Effector memory CD4-positive, alpha-beta T cell (primary cell): ENCODE data around the gene SCAP.

Experiments used
- DNase-seq, 3 donors: peaks; one replicate each; pipeline ENCODE4 v3.0.0-alpha.2; 2020
- H3K27ac ChIP-seq: 2 replicates; pipeline ENCODE4 v1.7.0; 2013; ENCODE audit warnings: mild to moderate bottlenecking, low read length, moderate library complexity; ENCODE audit not compliant: insufficient read depth, poor library complexity, severe bottlenecking
- H3K27me3 ChIP-seq: replicated peaks from 2 replicates; pipeline ENCODE4 v1.7.0; 2013; ENCODE audit warnings: mild to moderate bottlenecking, low read length; ENCODE audit not compliant: insufficient read depth, control insufficient read depth, poor library complexity, severe bottlenecking
- H3K36me3 ChIP-seq: 2 replicates; pipeline ENCODE4 v1.7.0; 2013; ENCODE audit warnings: mild to moderate bottlenecking, low read length, moderate library complexity; ENCODE audit not compliant: control insufficient read depth, insufficient read depth
- H3K4me1 ChIP-seq: 2 replicates; pipeline ENCODE4 v1.7.0; 2013; ENCODE audit warnings: low read length, mild to moderate bottlenecking; ENCODE audit not compliant: control insufficient read depth, insufficient read depth, poor library complexity, severe bottlenecking
- H3K4me3 ChIP-seq: 2 replicates; pipeline ENCODE4 v1.7.0; 2013; ENCODE audit warnings: low read length, low read depth, mild to moderate bottlenecking; ENCODE audit not compliant: insufficient read depth, poor library complexity, severe bottlenecking
- H3K9me3 ChIP-seq: 2 replicates; pipeline ENCODE4 v1.7.0; 2013; ENCODE audit warnings: mild to moderate bottlenecking, low read length, moderate library complexity; ENCODE audit not compliant: control insufficient read depth

SCAP gene

DNA sequence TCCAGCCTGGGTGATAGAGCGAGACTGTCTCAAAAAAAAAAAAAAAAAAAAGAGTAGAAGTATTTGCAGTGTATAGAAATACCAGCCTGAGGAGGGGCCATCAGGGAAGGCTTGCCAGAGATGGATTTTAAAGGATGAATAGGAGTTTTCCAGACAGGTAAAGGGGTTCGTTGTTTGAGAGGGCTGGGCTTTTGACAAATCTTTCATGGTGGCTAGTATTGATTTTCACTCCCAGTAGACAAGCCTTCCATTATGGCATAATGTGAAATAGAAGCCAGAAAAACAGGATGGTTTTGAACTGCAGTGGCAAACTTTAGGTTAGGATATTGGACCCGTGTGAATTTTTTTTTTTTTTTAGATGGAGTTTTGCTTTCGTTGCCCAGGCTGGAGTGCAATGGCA lies 91.3 kb downstream of the SCAP start:
- Histone ChIP-seq H3K27me3 (no peaks in the 10 kb centered on the region), H3K36me3 (peaks cover 4% of the 10 kb centered on the region), H3K4me1 (peaks cover 17% of the 10 kb centered on the region), H3K27ac (no peak overlapping the region), H3K4me3 (no peak overlapping the region), H3K9me3 (no peaks in the 10 kb centered on the region)
- DNase-seq, result no peak

DNA sequence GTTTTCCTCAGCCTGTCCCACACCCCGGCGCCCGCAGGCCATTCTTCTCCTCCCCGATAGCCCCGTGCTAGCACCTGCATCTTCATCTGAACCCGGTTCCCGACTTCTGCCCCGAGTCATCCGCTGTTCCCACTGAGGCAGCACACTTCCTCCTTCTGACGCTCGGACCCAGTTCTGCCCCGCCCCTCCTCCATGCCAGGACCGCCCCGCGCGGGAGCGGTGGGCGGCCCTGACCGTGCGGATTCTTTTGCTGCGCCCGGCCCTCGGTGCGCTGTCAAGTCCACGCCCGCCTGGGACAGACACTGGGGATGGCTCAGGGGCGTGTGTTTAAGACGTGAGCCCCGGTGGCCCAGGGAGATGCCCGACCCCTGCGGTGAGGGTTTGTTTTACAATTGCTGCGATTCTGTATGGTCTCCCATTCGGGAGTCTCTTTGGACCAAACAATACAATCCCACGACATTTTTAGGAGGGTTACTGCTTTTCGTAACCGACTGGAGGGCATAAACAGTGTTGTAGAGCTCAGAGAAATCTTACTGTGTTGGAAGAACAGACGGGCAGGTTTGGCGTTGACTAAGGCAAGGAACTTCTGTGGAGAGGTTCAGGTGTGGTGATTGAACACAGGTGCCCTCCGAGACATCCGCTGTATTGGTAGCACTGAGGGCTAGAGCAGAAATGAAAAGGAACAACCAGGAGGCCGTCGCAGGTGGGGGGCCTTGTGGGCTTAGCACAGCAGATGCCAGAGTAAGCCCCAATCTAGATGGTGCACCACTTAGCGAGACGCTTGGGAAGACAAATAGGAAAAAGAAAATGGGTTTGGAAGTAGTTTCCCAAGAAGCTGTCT lies 94.2 kb downstream of the SCAP start:
- Histone ChIP-seq H3K36me3 (no peaks in the 10 kb centered on the region), H3K4me1 (peaks cover 18% of the 10 kb centered on the region), H3K27ac (peak overlapping the region; percentile 93), H3K27me3 (no peaks in the 10 kb centered on the region), H3K9me3 (no peaks in the 10 kb centered on the region), H3K4me3 (peak overlapping the region; percentile 94)
- peak; percentile 46 to 61 (median 55) for DNase-seq

DNA sequence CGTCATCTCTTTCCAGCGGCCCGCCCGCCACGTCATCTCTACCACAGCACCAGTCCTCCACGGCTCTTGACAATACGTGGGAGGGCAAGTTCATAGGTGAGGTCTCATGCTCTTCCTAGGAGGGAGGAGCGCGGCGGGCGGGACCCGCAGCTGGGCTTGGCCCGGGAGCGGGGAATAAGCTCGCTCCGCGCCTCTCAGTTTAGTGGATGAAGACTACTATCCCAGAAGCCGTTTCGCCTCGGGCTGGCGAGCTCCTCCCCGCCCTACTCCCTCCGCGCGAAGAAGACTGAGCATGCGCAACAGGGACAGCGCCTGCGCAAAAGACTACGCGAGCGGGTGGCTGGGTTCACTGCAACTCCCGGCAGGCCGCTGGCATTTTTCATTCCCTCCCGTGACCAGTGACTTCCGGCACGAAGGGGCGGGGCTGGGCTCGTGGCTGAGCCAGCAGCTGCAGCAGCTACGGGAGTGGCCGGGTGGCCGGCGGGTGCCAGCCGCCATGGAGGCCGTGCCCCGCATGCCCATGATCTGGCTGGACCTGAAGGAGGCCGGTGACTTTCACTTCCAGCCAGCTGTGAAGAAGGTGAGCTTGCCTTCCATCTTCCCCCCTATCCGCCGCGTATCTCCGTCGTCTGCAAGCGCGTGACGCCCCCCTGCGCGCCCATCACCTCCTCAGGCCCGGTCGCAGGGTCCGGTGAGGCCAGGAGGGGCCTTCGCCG lies 95.0 kb downstream of the SCAP start, which contains the start of gene PTPN23:
PTPN23 (plus strand) TSS at position 421 of the 716 bp plus-strand sequence; CDS start at position 497, 76 bp downstream.
- Histone ChIP-seq H3K27me3 (no peaks in the 10 kb centered on the region), H3K36me3 (no peaks in the 10 kb centered on the region), H3K4me3 (peak within 1 kb of the TSS; percentile 94), H3K27ac (peak within 1 kb of the TSS; percentile 93), H3K4me1 (peaks cover 18% of the 10 kb centered on the region), H3K9me3 (no peaks in the 10 kb centered on the region)
- peak; percentile 98 to 99 (median 98) for DNase-seq

DNA sequence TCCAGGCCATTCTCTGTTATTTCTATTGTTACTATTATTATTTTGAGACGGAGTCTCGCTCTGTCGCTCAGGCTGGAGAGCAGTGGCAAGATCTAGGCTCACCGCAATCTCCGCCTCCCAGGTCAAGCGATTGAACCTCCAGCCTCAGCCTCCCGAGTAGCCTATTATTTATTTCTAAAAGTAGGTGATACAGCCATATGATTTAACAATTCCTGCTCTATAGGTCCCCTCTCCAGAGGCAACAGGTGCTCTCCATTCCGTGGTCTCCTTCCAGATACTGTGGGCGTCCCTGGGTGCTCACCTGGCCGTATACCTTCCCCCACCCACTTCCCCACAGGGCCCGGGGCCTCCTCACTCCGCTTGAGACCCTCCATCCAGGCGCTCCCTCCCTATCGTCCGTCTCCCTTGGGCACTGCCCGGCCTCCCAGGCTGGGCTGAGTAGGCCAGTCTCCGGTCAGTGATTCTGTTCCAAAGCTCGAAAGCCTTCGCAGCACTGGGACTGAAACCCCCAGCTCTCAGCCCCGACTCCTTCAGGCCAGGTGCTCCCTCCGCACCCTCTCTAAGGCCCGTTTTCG lies 95.6 kb downstream of the SCAP start:
- Histone ChIP-seq H3K27ac (peak overlapping the region; percentile 93), H3K27me3 (no peaks in the 10 kb centered on the region), H3K9me3 (no peaks in the 10 kb centered on the region), H3K4me3 (peak overlapping the region; percentile 94), H3K36me3 (no peaks in the 10 kb centered on the region), H3K4me1 (peaks cover 18% of the 10 kb centered on the region)
- peak in 1 of 3 donors; percentile 1 for DNase-seq

DNA sequence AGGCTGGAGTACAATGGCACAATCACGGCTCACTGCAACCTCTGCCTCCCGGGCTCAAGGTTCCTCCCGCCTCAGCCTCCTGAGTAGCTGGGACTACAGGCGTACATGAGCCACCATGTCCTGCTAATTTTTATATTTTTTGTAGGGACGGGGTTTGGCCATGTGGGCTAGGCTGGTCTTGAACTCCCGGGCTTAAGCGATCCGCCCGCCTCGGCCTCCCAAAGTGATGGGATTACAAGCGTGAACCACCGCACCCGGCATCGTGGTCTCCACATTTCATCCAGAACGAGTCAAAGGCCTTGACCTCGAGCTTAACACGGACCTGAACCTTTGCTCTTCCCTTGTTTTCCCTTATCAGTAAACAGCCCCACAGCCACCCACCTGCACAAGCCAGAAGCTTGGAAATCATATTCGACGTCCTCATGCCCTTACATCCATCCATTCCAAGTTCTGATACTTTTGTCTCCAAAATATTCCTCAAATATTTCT lies 96.3 kb downstream of the SCAP start:
- no peaks in the 10 kb centered on the region for H3K36me3 ChIP-seq
- no peak overlapping the region for H3K27ac ChIP-seq
- no peaks in the 10 kb centered on the region for H3K27me3 ChIP-seq
- H3K4me3 ChIP-seq, result peak overlapping the region; percentile 94
- no peaks in the 10 kb centered on the region for H3K9me3 ChIP-seq
- DNase-seq, result no peak
- peaks cover 18% of the 10 kb centered on the region for H3K4me1 ChIP-seq

DNA sequence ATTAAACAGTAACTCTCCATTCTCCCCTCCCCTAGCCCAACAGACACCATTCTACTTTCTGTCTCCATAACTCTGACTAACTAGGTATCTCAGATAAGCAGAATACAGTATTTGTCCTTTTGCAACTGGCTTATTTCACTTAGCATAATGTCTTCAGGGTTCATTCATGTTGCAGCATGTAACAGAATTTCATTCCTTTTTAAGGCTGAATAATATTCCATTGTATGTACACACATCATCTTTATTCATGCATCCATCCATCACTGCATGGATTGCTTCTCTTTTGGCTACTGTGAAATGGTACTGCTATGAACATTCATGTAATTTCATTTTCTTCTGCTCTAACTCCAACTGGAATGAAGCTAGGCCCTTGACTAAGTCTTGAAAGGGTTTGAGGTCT lies 96.9 kb downstream of the SCAP start:
- H3K4me1 ChIP-seq, result peaks cover 18% of the 10 kb centered on the region
- DNase-seq, result no peak
- H3K4me3 ChIP-seq, result no peak overlapping the region
- no peaks in the 10 kb centered on the region for H3K9me3 ChIP-seq
- no peak overlapping the region for H3K27ac ChIP-seq
- H3K27me3 ChIP-seq, result no peaks in the 10 kb centered on the region
- no peaks in the 10 kb centered on the region for H3K36me3 ChIP-seq

DNA sequence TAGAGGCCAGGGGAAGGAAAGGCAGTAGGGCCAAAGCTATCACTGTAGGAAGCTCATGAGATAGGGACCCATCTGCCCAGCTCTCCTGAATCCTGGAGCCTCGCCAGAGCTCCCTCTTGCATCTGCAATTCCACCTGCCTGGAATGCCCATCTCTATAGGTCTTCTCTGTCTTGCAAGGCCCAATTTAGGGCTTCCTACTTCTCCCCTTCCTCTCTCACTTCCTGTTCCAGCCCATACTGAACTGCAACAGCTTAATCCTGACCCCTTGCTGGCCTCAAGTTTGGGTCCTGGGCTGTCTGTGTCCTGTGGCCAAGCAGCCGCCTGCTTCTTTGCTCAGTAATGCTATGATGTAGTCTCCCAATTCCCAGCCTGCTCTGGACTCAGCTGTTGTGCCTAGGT lies 98.6 kb downstream of the SCAP start:
- H3K27ac ChIP-seq, result no peak overlapping the region
- H3K4me1 ChIP-seq, result peaks cover 18% of the 10 kb centered on the region
- DNase-seq, result no peak
- no peaks in the 10 kb centered on the region for H3K27me3 ChIP-seq
- no peaks in the 10 kb centered on the region for H3K9me3 ChIP-seq
- H3K36me3 ChIP-seq, result no peaks in the 10 kb centered on the region
- H3K4me3 ChIP-seq, result no peak overlapping the region

DNA sequence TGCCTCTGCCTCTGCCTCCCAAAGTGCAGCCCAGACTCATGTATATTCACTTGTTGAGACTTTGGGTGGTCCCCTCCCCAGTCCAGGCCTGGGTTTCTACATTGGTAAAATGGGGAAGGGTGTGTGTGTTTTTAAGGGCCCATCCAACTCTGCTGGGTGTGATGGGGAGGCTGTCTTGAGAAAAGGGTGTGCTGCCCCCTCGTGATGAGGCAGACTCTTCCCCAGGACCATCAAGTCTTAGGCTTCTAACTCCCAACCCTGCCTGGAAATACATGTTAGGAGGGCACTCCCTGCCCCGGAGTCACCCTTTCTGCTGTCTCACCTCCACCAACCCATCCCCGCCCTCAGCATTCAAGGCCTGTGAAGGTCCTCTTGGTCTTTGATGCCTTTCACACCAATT lies 99.3 kb downstream of the SCAP start:
- no peak for DNase-seq
- H3K4me3 ChIP-seq, result no peak overlapping the region
- no peaks in the 10 kb centered on the region for H3K27me3 ChIP-seq
- H3K4me1 ChIP-seq, result peaks cover 11% of the 10 kb centered on the region
- no peaks in the 10 kb centered on the region for H3K9me3 ChIP-seq
- H3K27ac ChIP-seq, result no peak overlapping the region
- H3K36me3 ChIP-seq, result no peaks in the 10 kb centered on the region

DNA sequence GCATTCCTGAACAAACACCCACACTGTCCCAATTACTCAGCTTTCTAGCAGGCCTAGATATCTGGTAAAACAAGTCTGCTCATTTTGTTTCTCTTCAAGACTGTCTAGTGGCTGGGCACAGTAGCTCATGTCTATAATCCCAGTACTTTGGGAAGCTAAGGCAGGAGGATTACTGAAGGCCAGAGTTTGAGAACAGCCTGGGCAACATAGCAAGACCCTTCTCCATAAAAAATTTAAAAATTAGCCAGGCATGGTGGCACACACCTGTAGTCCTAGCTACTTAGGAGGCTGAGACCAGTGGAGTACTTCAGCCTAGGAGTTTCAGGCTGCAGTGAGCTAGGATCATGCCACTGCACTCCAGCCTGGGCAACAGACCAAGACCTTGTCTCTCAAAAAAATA lies 101.2 kb downstream of the SCAP start:
- Histone ChIP-seq H3K27me3 (no peaks in the 10 kb centered on the region), H3K4me1 (peaks cover 3% of the 10 kb centered on the region), H3K36me3 (no peaks in the 10 kb centered on the region), H3K4me3 (no peak overlapping the region), H3K27ac (no peak overlapping the region), H3K9me3 (no peaks in the 10 kb centered on the region)
- DNase-seq, result no peak
